Transverse colon (tissue), 3 donors: ENCODE results near the gene ABTB1.

Experiments used
- EP300 ChIP-seq: sonication (generic); formaldehyde crosslinking; IDR thresholded peaks from one replicate; pipeline ENCODE4 v1.6.1; 2017; ENCODE audit warnings: antibody characterized with exemption, low read depth
- POLR2A ChIP-seq: fragments of 450-650 bp; IDR thresholded peaks from one replicate; pipeline ENCODE4 v1.6.1; 2016; ENCODE audit warnings: antibody characterized with exemption, mild to moderate bottlenecking, moderate library complexity
- TF ChIP-seq, protein P1 (sequence below), 5 experiments: fragments of 200-600 bp in 3 of 5; fragments of 450-650 bp in 2 of 5; sonication (generic) in 3 of 5; IDR thresholded peaks; 1 replicate in 2 of 5; 2 replicates in 3 of 5; pipeline ENCODE4 v1.5.1; 2016 to 2017; ENCODE audit warnings: antibody characterized with exemption in 5 of 5, inconsistent platforms in 3 of 5, mild to moderate bottlenecking in 2 of 5, moderate library complexity in 1 of 5

GRCh38 chr3:127688022-127688415, 15.3 kb downstream of the ABTB1 start:
- TF ChIP-seq POLR2A (no peak), EP300 (no peak)
- TF ChIP-seq, protein P1, sequence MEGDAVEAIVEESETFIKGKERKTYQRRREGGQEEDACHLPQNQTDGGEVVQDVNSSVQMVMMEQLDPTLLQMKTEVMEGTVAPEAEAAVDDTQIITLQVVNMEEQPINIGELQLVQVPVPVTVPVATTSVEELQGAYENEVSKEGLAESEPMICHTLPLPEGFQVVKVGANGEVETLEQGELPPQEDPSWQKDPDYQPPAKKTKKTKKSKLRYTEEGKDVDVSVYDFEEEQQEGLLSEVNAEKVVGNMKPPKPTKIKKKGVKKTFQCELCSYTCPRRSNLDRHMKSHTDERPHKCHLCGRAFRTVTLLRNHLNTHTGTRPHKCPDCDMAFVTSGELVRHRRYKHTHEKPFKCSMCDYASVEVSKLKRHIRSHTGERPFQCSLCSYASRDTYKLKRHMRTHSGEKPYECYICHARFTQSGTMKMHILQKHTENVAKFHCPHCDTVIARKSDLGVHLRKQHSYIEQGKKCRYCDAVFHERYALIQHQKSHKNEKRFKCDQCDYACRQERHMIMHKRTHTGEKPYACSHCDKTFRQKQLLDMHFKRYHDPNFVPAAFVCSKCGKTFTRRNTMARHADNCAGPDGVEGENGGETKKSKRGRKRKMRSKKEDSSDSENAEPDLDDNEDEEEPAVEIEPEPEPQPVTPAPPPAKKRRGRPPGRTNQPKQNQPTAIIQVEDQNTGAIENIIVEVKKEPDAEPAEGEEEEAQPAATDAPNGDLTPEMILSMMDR (IDR thresholded peaks at IDR 0.05) = no peak
